Vagina (tissue), 2 donors: Measurements from ENCODE around the gene C10orf90.

Experiments used
- CTCF ChIP-seq, 3 experiments: fragments of 450-650 bp in 2 of 3; fragments of 200-600 bp in 1 of 3; sonication (generic) in 1 of 3; IDR thresholded peaks; one replicate each; pipeline ENCODE4 v1.5.1; 2017 to 2019; ENCODE audit warnings: antibody characterized with exemption in 3 of 3, mild to moderate bottlenecking in 2 of 3, moderate library complexity in 2 of 3
- POLR2A ChIP-seq, 2 donors: fragments of 450-650 bp; IDR thresholded peaks; one replicate each; pipeline ENCODE4 v1.6.1; 2017; ENCODE audit warnings: antibody characterized with exemption in 2 of 2, mild to moderate bottlenecking in 2 of 2, moderate library complexity in 2 of 2
- POLR2AphosphoS5 ChIP-seq, 2 donors: sonication (generic); formaldehyde crosslinking; IDR thresholded peaks; one replicate each; pipeline ENCODE4 v1.9.0; 2017; ENCODE audit warnings: antibody characterized with exemption in 2 of 2, mild to moderate bottlenecking in 2 of 2, low read depth in 1 of 2; ENCODE audit not compliant: insufficient read depth in 1 of 2

DNA sequence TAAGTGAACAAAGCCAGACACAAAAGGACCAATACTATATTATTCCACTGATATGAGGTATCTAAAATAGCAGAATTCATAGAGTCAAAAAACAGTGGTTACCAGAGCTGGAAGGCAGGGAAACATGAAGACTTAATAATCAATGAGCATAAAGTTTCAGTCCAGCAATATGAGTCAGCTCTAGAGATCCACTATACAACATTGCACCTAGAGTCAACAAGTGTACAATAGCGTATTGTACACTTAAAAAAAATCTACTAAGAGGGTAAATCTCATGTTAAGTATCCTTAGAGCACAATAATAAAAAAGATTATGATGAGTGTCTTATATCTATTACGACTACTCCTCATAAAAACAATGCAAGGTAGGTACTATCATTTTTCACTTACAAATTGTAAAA lies 36.1 kb downstream of the C10orf90 start:
- TF ChIP-seq CTCF (IDR thresholded peaks at IDR 0.05) (no peak), POLR2AphosphoS5 (IDR thresholded peaks at IDR 0.05; ENCODE audit: insufficient read depth in 1 of 2, low read depth in 1 of 2) (no peak), POLR2A (IDR thresholded peaks at IDR 0.05) (no peak)
